Measurements from ENCODE around the gene HAUS1.

The HAUS1 gene, protein sequence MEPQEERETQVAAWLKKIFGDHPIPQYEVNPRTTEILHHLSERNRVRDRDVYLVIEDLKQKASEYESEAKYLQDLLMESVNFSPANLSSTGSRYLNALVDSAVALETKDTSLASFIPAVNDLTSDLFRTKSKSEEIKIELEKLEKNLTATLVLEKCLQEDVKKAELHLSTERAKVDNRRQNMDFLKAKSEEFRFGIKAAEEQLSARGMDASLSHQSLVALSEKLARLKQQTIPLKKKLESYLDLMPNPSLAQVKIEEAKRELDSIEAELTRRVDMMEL
- long read RNA-seq, donor 1, transcript HAUS1-201 (9 exons, 1,125 nt) = major isoform, 28 of 32 reads
- long read RNA-seq, donor 1, partial matches to known transcripts = 0 of 32 reads
- long read RNA-seq, donor 1, other reads (novel, unspliced or antisense) = 0 of 32 reads
- long read RNA-seq, donor 2, transcript HAUS1-201 (9 exons, 1,125 nt) = major isoform, 19 of 23 reads
- long read RNA-seq, donor 2, partial matches to known transcripts = 0 of 23 reads
- long read RNA-seq, donor 2, other reads (novel, unspliced or antisense) = 0 of 23 reads
- long read RNA-seq, donor 3, partial matches to known transcripts = 0 of 5 reads
- long read RNA-seq, donor 3, other reads (novel, unspliced or antisense) = 0 of 5 reads
- long read RNA-seq, donor 4, transcript HAUS1-201 (9 exons, 1,125 nt) = major isoform, 8 of 10 reads
- long read RNA-seq, donor 4, partial matches to known transcripts = 0 of 10 reads
- long read RNA-seq, donor 4, other reads (novel, unspliced or antisense) = 0 of 10 reads
- long read RNA-seq, donor 5, transcript HAUS1-201 (9 exons, 1,125 nt) = major isoform, 21 of 24 reads
- long read RNA-seq, donor 5, partial matches to known transcripts = 0 of 24 reads
- long read RNA-seq, donor 5, other reads (novel, unspliced or antisense) = 0 of 24 reads
- long read RNA-seq, donor 6, transcript HAUS1-201 (9 exons, 1,125 nt) = major isoform, 13 of 16 reads
- long read RNA-seq, donor 6, partial matches to known transcripts = 0 of 16 reads
- long read RNA-seq, donor 6, other reads (novel, unspliced or antisense) = 0 of 16 reads
- long read RNA-seq, donor 7 = 0 reads
- long read RNA-seq, donor 8, transcript HAUS1-201 (9 exons, 1,125 nt) = major isoform, 14 of 17 reads
- long read RNA-seq, donor 8, partial matches to known transcripts = 0 of 17 reads
- long read RNA-seq, donor 8, other reads (novel, unspliced or antisense) = 0 of 17 reads

DNA sequence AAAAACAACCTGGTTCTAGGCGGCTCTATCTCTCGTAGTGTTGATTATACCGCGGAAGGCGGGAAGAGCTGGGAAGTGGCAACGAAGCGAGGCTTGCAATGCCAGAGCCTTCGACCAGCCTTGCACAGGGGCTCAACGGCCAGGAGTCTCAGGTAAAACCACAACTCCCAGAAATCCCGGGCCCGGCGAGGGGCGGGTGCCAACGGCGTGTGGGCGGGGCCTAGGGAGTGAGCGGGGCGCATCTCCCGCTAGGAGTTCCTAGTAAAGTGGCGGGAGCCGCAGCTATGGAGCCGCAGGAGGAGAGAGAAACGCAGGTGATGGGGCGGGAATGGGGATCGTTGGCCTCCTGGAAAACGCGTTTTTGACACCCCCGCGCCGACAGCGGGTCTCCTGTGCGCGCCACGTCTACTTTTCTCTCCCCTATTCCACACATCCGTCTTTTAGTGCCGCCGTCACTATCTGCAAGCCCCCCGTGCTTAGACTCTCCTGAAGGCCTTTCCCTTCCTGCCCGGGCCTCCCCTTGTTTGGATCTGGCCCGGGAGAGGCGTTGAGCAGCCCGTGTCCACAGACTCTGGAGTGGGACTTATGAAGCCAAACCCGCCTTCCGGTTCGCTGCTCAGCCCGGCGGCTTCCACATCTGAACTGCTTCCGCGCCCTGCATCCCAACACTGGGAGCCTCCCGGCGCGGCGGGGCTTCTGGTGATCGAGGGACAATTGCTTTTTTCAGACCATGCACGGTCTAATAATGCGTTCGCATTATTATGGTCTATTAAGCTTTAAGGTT, at the start of gene HAUS1:
TSS of gene HAUS1 (plus strand) at position 258 of the 784 bp plus-strand sequence. CDS start at position 285, 27 bp downstream.
- peak; percentile 91 for DNase-seq

DNA sequence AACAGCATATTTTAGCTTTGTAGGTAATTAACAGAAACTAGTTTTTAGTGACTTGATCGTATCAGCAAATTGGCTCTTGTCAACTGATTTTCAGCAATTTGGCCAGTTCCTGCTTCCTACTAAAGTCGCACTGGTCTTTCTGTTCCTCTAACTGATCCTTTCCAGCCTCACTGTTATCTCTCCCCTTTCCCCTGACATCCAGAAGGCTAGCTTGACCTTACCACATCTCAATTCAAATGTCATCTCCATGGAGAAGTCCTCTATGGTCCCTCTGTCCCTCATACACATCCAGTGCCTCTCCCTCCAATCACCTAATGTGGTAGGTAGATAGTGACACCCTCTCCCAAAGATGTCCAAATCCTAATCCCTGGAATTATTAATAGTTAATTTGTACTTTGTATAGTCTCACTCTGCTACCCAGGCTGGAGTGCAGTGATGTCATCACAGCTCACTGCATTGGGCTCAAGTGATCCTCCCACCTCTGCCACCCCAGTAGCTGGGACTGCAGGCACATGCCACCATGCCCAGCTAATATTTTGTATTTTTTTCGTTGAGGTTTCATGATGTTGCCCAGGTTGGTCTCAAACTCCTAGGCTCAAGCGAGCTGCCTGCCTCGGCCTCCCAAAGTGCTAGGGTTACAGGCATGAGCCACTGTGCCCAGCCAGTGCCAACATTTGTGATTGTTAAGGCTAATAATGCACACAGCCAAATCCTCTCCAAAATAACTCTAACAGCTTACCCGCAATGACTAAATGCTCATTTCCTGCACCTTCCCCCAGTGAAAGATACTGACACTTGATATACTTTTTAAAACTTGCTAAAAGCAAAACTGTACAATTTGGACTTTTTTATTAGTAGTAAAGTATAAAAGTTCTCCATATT, 49.0 kb upstream of the HAUS1 start:
- DNase-seq = no peak

DNA sequence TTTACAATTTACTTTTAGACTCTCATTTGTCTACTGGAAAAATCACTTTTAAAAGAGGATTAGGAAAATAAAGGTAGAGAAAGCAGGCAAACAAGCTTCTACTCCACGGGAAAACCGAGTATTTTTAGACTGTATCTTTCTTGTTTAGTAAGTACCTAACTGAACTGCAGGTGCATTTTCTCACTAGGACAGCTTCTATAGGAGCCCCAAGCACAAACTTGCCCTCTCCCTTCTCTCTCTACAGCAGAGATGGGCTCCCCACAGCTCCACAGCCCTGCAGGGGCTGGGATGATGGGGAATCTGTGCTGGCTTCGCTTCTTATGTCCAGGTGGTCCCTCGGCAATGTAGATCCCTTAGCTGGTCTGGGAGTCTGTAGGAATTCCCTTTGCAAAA, 48.4 kb upstream of the HAUS1 start:
- DNase-seq = no peak

DNA sequence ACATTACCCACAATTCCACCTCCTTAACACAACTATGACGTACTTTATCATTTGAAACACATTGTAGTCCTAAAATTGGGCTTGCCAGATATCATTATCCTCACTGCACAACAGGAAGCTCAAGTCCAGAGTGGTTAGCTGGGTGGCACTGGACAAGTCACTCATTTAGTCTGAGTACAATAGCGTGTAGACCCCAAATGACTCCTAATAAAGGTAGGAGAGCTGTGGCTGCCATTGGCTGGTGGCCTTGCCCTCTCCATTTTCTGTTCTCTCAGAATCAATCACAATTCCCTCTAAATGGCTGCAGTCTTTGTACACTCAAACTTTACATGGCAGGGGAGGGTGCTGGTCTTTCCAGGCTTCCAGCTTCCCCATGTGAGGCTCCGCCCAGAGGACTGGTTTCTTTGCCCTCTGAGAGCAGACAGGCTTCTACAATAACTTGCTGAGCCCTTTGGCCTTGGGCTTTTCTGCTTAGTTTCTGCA, 43.8 kb upstream of the HAUS1 start:
- no peak for DNase-seq

DNA sequence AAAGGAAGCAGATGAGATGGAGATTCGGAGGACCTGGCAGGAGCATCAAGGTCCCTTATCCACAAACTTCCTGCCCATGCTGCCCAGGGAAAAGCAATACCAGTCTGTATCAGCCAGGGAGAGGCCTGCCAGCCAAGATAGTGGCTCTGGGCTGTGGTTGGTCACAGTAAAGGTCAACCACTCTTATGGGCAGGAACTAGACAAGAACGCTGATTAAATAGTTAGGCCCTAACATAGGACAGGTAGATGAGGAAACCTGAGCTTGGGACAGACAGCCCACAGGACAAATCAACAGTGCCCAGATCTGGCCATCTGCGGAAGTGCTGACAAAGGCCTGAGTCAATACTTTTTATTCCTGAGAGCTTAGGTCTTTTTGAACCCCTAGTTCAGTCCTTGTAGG, 42.8 kb upstream of the HAUS1 start:
- DNase-seq = no peak

DNA sequence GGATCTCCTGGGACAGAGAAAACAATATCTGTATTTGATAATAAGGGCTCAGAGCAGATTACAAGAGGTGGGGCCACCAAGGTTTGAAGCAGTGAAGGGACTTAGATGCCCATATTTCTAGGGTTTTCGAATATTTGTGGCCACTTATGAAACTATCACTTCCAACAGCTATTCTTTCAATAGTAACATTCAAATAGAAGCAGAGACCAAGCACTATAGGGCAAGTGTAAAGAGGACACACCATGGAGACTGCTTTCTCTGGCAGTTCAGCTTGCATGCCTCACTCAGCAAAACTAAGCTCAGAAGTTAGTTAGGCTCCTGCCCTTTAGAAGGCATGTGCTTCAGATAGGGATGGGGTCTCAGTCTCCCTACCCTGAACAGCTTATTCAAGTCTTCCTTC, 42.4 kb upstream of the HAUS1 start:
- no peak for DNase-seq

DNA sequence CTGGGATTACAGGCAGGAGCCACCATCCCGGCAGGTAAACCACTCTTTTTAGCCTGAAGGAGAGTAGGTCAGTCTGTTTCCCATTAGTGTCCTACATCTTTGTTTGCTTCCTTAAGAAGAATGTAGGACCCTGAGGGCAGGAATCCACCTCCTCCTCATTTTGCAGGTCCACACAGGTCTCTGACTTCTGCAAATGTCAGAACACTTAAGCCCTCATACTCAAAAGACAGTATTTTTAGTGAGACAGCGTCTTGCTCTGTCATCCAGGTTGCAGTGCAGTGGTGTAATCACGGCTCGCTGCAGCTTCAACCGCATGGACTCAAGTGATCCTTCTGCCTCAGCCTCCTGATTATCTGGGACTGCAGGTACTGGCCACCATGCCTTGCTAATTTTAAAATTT, 41.4 kb upstream of the HAUS1 start:
- DNase-seq = no peak

DNA sequence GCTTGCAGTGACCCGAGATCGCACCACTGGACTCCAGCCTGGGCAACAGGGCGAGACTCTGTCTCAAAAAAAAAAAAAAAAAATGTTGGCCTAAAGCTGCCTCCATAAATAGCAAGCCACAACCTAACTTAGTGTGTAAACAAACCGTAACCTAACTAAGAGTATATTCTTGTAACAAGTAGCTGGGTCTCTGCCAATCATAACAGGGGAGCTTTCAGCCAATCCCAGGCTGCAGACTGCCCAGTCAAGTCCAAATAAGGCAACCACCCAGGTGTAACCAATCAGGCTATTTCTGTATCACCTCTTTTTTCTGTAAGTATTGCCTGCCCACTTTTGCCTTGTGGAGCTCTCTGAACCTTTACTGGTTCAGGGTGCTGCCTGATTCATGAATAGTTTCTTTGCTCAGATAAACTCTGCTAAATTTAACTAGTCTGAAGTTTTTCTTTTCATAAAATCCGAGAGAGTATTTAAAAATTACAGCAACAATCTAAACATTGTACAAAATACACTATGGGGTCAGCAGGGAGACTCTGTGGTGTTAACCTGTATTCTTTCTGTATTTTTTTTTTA, 36.7 kb upstream of the HAUS1 start:
- no peak for DNase-seq

DNA sequence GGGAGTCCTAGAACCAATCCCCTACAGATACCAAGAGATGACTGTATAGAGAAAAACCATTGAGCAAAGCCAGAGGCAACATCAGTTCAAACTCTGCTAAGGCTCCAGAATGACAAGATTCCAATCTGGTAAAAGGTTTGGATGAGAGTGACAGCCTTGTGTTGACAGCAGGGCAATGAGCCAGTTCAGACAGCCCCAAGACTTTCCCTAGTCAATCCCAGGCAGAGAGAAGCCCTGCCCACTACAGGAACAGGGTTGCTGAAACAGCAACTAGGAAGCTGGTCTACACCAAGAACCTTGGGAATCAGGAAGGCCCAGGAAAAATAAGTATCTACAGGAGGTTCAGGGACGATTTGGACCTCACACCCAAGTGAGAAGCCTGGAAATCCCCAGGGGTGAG, 35.4 kb upstream of the HAUS1 start:
- no peak for DNase-seq

DNA sequence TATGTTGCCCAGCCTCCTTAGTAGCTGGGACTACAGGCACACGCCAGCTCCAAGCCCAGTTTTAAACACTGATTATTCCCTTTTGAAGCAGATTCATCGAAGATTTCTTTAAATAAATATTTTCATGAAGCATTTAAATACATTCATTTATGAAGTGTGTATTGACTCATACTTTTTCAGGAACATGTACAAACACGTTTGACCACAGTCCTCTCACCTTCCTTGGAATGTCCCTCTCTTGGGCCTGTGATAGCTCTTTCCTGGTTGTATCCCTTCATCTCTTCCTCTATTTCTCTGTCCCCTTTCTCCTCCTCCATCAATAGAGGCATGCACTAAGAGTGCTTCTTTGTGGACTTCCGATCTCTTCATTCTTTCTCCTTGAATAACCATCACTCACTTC, 34.7 kb upstream of the HAUS1 start:
- DNase-seq = no peak

DNA sequence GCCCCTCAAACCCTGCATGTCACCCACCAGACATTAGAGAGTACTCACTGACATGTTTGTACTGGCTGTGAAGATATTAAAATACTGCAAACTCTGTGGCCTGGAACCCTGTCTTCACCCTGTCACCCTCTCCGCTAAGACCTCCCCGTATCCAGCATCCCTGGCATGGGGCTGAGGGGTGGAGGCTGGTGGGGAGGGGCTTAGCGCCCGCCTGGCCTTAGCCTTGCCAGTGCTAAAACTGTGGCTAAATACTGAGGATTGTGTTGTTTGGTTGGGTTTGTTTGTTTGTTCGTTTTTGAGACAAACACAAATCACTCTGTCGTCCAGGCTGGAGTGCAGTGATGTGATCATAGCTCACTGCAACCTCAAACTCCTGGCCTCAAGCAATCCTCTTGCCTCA, 34.0 kb upstream of the HAUS1 start:
- no peak for DNase-seq

DNA sequence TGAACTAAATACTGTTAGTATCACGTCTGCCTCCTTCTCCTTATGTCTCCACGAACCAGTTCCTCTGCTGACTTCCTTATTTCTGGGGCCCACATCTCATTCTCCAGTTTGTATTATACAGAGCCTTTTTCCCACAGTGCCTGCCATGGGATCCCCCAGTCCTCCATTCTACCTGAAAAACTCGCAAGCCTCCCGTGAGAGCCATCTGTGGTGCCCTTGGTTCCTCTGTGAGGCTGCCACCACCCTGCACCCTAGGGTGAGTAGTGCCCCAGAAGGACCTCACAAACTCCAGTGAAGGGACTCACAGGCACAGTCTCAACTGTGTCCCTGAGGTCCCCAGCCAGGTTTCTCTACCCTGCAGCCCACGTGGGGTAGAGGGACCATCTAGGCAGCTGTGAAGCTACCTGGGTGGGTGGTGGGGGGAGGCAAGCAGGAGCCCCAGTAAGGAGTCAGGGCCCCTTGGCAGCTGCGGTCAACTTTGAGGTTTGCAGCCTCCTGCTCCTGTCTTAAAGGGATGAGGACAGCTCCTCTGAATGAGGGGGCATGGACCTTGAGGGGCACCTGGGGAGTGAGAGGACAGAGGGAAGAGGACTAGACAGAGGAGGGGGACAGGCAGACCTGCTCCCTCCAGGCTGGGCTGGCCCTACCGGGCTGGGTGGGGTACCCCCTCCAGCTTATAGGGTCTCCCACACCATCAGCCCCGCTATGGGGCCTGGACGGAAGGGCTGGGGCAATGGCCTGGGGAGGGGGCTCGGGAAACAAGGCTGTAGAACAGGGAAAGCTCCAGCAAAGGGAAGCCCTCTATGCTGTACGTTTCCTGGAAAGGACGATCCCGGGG, 33.2 kb upstream of the HAUS1 start:
- no peak for DNase-seq

DNA sequence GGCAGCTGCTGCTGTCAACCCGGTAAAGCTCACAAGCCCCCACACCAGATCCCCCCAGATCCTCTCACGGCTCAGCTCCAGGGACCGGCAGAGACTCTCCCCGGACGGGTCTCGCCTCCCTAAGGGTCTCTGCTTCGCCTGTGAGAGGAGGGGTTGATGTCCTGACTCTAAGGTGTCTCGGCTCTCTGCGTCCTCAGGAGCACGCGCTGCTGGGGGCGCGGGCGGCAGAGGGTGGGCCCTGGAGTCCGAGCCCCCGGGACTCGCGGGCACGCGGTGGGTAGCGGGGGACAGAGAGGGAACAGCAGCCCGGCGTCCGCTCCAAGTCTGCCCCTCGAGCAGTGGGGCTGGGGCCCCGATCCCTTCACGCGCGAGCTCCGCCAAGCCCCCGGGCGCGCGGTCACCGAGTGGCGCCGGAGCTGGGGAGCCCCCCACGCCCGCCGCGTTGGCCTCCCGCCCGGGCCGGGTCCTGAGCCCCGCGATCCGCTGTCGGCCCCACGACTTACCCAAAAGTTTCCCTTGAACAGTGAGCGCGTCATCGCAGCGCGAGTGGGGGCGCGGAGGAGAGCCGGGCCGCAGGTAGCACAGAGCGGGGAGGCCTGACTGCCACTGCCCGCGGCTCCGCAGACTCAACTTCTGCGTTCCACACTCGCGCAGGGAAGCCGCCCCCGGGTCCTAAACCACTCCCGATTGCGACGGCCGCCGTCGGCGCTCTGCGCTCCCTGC, 32.4 kb upstream of the HAUS1 start, which contains the start of gene PSTPIP2:
TSS of gene PSTPIP2 (minus strand) at position 608 of the 723 bp plus-strand sequence. CDS start at position 536, 72 bp downstream.
- peak; percentile 82 for DNase-seq

DNA sequence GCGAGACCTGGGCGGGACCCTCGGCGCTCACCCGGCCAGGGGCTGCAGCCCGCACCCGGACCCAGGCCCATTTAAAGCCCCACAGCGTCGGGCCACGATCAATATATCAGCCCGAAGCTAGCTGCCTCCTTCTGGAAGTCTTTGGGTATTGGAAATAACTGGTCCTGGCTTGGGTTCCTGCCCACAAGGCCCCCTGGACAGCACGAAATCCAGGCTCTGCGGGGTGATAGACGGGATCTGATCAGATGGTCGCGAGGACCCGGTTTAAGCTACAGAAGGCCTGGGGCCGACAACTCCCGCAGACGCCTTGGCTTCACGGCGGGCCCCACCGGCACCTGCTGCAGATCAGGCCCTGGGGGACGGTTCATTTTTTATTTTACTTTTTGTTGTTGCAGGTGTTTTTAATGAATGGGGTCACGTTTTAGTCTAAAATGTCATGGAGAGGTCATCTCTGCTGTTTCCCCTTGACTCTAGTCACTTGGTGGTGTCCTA, 31.8 kb upstream of the HAUS1 start:
- no peak for DNase-seq

DNA sequence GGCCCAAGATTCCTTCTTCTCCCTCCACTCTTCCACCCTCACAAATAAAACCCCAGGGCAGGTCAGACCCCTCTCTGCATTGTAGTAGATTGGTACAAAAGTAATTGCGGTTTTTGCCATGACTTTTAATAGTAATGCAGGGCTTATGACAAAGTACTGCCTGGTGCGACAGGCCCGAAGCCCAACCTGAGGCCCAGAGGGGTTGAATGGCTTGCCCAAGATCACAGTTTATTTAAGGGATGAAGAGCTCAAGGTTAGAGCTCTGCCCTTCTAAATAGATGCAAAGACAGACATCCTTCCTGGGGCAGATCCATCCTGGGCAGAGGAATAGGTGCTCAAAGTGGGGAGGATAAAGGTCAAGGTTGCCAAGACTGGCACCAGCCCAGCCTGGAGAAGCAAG, 31.2 kb upstream of the HAUS1 start:
- no peak for DNase-seq

DNA sequence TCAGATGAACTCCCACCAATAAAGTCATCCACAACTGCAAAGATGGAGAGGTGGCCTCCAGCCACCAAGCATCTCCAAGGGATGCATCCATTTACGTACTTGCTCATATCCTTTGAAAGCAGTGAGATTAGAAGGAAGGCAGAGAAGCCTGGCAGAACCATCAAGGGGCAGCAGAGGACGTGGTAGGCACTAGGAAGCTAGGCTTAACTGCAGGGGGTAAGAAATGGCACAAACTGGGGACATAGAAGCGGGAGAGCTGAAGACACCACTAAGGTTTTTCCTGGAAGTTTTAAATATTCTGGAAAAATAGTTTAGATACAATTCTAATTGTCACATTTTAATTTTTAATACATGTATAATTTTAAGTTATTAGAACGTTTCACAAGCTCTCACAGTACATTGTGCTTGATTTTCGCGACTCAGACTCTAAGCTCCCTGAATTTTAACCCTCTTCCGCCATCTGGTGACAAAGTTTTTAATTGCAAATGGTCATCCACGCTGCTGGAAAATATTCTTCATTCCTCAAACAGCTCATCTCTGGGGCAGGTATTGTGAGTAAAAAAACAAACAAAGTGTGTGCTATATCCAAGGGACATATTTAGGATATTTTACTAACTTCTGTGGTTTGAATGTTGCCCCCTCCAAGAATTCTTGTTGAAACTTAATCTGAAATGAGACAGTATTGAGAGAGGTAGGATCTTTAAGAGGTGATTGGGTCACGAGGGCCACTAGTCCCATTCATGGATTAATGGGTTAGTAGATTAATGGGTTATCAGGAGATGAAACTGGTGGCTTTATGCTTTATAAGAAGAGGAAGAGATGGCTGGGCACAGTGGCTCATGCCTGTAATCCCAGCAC, 30.5 kb upstream of the HAUS1 start:
- peak; percentile 49 for DNase-seq

DNA sequence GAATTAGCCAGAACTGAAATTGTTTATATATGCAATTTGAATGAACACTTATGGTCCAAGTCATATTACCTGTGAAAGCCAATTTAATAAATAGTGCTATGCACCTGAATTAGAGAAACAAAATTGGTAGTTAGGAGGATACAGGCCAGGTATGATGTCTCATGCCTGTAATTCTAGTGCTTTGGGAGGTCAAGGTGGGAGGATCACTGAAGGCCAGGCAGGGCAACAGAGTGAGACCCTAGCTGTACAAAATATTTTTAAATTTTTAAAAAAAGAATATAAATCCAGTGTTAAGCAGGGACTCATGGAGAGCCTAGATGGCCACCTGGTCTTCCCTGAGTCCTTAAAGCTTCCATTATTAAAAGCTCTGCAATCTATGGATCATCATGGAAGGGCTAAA, 24.8 kb upstream of the HAUS1 start:
- no peak for DNase-seq

All from right kidney (tissue), 9 donors.